Natural killer cell treated with Interleukin-12 subunit alpha and Interleukin-12 subunit beta and Interleukin-15 and Interleukin-18, amount 100 ng/mL, for 72 hours (primary cell): ENCODE data around the gene SBK3. TPM values are rescaled to one million over a fixed set of nuclear protein-coding genes. Genes with fewer than 3 reads are reported as not detected.
"Not testable (repeated sequence)": the region's sequence is repeated elsewhere in the genome, so short reads cannot be mapped to it uniquely, and the experiment has no call there.

ENCODE experiments used
- ATAC-seq, 2 donors: fragments of 150-1000 bp; cut with Tn5 transposase in 1 of 2; sonication (Bioruptor Pico), chemical (Tn5 transposase) in 1 of 2; 2 replicates each; pipeline ENCODE4 v1.10.0; 2021
- DNase-seq: peaks from one replicate; pipeline ENCODE4 v3.0.0; 2022; ENCODE audit warnings: low spot score
- H3K27ac Mint-ChIP-seq, 2 donors: 1 replicate in 1 of 2; 2 replicates in 1 of 2; pipeline ENCODE4 v1.8.0; 2022; ENCODE audit warnings: mixed read lengths in 2 of 2, mild to moderate bottlenecking in 1 of 2, moderate library complexity in 1 of 2
- H3K27me3 Mint-ChIP-seq, 2 donors: 1 replicate in 1 of 2; 2 replicates in 1 of 2; pipeline ENCODE4 v1.8.0; 2022; ENCODE audit warnings: mixed read lengths in 2 of 2
- H3K36me3 Mint-ChIP-seq: one replicate; pipeline ENCODE4 v1.8.0; 2022; ENCODE audit warnings: mixed read lengths
- H3K4me1 Mint-ChIP-seq, 2 donors: 1 replicate in 1 of 2; 2 replicates in 1 of 2; pipeline ENCODE4 v1.8.0; 2022; ENCODE audit warnings: low read depth in 2 of 2, mixed read lengths in 2 of 2, mild to moderate bottlenecking in 1 of 2
- H3K4me3 Mint-ChIP-seq: one replicate; pipeline ENCODE4 v1.8.0; 2022; ENCODE audit warnings: mixed read lengths
- H3K9me3 Mint-ChIP-seq: 2 replicates; pipeline ENCODE4 v1.8.0; 2022; ENCODE audit warnings: mixed read lengths
- total RNA-seq, 2 donors: library from RNA; stranded (reverse); gene quantifications; one replicate each; pipeline ENCODE4 v1.2.3, GENCODE V29; 2022

SBK3 gene
- not detected for total RNA-seq

- Mint-ChIP-seq H3K4me3 (no peak within 1 kb of the TSS), H3K27ac (peak within 1 kb of the TSS in 1 of 2 donors; percentile 18), H3K4me1 (peaks cover 0 to 4% of the 10 kb centered on the region in 2 donors), H3K9me3 (no peaks in the 10 kb centered on the region), H3K36me3 (no peaks in the 10 kb centered on the region), H3K27me3 (peaks cover 11 to 30% of the 10 kb centered on the region in 2 donors)
- DNase-seq: no peak
- no peak for ATAC-seq
Measured at GRCh38 chr19:55545443-55545842, at the start of gene SBK3. TSS of gene SBK3 (minus strand) at chr19:55545543. CDS start at chr19:55545543, 0 bp downstream.

DNA sequence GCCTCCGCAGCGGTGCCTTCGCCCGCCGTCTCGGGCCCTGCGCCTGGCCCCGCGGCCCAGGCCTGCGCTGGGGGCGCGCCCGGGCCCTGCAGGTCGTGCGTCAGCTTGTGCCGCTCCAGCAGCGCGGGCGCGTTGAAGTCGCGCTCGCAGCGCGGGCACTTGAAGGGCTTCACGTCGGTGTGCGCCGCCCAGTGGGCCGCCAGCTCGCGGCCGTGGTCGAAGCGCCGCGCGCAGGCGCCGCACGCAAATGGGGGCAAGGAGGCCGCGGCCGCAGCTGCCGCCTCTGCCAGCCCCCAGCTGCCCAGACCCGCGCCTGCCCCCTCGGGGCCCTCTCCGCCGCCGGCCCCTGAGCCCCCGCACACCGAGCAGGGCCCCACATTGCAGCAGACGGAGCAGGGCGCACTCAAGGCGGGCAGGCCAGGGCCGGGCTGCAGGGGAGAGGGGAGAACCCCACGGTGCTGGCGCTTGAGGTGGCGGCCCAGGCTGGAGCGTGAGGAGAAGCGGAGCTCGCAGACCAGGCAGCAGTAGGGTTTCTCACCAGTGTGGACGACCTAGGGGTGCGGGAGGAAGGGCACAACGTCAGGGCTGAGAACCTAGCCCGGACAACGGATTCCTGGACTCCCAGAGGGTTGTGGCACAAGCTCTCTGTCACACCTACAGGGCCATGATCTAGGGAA, 47.9 kb upstream of the SBK3 start:
- Mint-ChIP-seq H3K4me3 (no peak overlapping the region), H3K27me3 (peaks cover 0 to 6% of the 10 kb centered on the region in 2 donors), H3K36me3 (peaks cover 13% of the 10 kb centered on the region), H3K9me3 (peaks cover 3% of the 10 kb centered on the region), H3K4me1 (peaks cover under 1 to 7% of the 10 kb centered on the region in 2 donors), H3K27ac (no peak overlapping the region)
- no peak for ATAC-seq
- DNase-seq: no peak

DNA sequence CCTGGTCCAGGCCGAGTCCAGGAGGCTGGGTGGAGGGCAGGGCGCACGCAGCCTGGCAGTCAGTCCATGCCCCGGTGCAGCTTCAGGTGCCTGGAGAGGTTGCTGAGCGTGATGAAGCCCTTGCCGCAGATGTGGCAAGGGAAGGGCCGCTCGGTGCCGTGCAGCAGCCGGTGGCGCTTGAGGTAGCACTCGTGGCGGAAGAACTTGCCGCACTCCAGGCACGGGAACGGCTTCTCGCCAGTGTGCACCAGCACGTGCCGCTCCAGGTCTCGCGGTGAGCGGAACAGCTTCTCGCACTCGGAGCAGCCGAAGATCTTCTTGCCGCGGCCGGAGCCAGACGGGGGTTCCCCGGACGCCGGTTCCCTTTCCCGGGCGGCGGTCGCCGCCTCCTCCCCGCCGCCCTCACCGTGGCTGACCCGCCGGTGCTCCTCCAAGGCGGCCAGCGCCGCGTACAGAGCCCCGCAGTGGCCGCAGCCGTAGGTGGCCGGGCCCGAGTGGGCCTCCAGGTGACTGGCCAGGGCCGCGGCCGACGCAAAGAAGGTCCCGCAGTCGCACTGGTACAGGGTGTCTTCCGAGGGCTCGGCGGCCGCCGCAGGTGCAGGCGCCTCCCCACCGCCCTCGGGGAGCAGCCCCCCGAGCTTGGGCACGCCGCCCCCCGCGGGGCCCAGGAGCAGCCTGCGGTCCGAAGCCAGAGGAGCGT, 47.2 kb upstream of the SBK3 start:
- Mint-ChIP-seq H3K36me3 (peaks cover 13% of the 10 kb centered on the region), H3K9me3 (peaks cover 3% of the 10 kb centered on the region), H3K4me1 (peaks cover 0 to 4% of the 10 kb centered on the region in 2 donors), H3K4me3 (no peak overlapping the region), H3K27ac (no peak overlapping the region), H3K27me3 (peaks cover 0 to 6% of the 10 kb centered on the region in 2 donors)
- DNase-seq (no peak), ATAC-seq (no peak)

- peaks cover 13% of the 10 kb centered on the region for H3K36me3 Mint-ChIP-seq
- H3K4me3 Mint-ChIP-seq: no peak overlapping the region
- no peak overlapping the region for H3K27ac Mint-ChIP-seq
- H3K4me1 Mint-ChIP-seq: peaks cover 0 to 3% of the 10 kb centered on the region in 2 donors
- H3K27me3 Mint-ChIP-seq: peaks cover 0 to 6% of the 10 kb centered on the region in 2 donors
- no peak for DNase-seq
- no peak for ATAC-seq
- H3K9me3 Mint-ChIP-seq: peaks cover 3% of the 10 kb centered on the region
Measured at GRCh38 chr19:55591555-55591954, 46.2 kb upstream of the SBK3 start.

- H3K27me3 Mint-ChIP-seq: peaks cover 1 to 6% of the 10 kb centered on the region in 2 donors
- no peak overlapping the region for H3K4me3 Mint-ChIP-seq
Measured at GRCh38 chr19:55590617-55591016, 45.3 kb upstream of the SBK3 start.

DNA sequence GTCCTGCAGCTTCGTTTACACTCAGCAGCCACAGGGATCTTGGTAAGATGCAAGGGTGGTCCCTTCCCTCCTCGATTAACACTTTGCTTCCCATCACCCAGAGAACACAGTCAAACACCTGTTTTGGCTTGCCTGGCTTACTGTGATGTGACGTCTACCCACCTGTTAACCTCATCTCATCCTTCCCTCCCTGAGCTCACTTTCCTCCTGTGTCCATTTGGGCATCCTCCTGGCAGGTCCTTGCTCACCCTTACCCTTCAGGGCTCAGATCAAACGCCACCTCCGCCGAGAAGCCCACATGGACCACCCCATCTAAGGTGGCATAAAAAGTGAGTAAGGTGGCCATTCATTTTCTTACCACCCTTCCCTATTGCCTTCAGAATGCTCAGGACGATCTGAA, 44.8 kb upstream of the SBK3 start:
- H3K9me3 Mint-ChIP-seq: peaks cover 3% of the 10 kb centered on the region
- peaks cover 6 to 9% of the 10 kb centered on the region in 2 donors for H3K4me1 Mint-ChIP-seq
- H3K27ac Mint-ChIP-seq: no peak overlapping the region
- no peak overlapping the region for H3K4me3 Mint-ChIP-seq
- H3K36me3 Mint-ChIP-seq: peaks cover 4% of the 10 kb centered on the region
- ATAC-seq (no peak), DNase-seq (no peak)
- H3K27me3 Mint-ChIP-seq: peaks cover 6 to 11% of the 10 kb centered on the region in 2 donors

More at GRCh38 chr19:55590617-55591016, 45.3 kb upstream of the SBK3 start:
- H3K4me1 Mint-ChIP-seq: peaks cover 1 to 5% of the 10 kb centered on the region in 2 donors
- H3K9me3 Mint-ChIP-seq: peaks cover 3% of the 10 kb centered on the region
- H3K27ac Mint-ChIP-seq: no peak overlapping the region
- DNase-seq: no peak
- H3K36me3 Mint-ChIP-seq: peaks cover 10% of the 10 kb centered on the region
- ATAC-seq: no peak

DNA sequence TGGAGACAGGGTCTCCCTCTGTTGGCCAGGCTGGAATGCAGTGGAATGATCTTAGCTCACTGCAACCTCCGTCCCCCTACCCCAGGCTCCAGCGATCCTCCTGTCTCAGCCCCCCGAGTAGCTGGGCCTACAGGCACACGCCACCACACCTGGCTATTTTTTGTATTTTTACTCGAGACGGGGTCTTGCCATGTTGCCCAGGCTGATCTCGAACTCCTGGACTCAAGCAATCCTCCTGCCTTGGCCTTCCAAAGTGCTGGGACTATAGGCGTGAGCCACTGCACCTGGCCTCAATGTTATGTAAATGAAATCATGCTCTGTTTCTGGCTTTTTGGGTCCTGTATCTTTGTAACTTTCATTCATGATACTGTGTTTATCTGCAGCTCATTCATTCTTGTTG, 43.4 kb upstream of the SBK3 start:
- H3K27me3 Mint-ChIP-seq: peaks cover 8 to 14% of the 10 kb centered on the region in 2 donors
- H3K36me3 Mint-ChIP-seq: no peaks in the 10 kb centered on the region
- H3K4me3 Mint-ChIP-seq: no peak overlapping the region
- ATAC-seq (no peak), DNase-seq (no peak)
- H3K27ac Mint-ChIP-seq: no peak overlapping the region
- peaks cover 7 to 9% of the 10 kb centered on the region in 2 donors for H3K4me1 Mint-ChIP-seq
- H3K9me3 Mint-ChIP-seq: no peaks in the 10 kb centered on the region

GRCh38 chr19:55586976-55587668, 41.8 kb upstream of the SBK3 start:
- ATAC-seq: peak; percentile 98 to 99
- Mint-ChIP-seq H3K27ac (no peak overlapping the region), H3K4me1 (peaks cover 8 to 9% of the 10 kb centered on the region in 2 donors)

DNA sequence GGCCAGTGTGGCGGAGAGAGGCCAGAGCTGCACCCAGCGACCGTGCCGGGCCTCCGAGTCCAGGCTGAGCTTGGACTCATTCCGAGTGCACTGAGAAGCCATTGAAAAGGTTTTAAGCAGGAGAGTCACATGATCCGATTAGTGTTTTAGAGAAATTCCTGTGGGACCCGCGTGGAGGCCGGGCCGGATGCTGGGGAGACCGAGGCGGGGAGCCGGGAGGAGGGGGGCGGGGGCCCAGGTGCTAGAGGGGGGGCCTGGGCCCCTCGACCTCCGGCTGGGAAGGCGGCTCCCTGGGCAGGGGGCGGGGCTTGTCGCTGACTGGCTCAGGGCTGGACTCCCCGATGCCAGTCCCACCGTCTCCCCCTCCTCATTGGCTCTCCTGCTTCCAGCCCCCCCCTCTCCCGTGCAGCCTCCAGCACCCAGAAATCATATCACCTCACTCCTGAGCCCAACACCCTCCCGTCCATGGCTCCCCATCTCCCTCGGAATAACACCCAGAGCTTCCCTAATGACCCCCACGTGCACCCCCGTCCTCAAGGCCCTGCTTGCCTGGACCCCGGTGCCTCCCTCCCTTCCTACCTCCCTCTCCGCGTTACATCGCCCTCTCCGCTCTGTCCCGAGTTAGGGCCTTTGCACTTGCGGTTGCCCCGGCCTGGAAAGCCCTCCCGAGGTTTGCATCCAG, 40.5 kb upstream of the SBK3 start:
- Mint-ChIP-seq H3K4me3 (peak overlapping the region; percentile 37), H3K27me3 (peaks cover 8 to 14% of the 10 kb centered on the region in 2 donors), H3K27ac (no peak overlapping the region), H3K4me1 (peaks cover 18 to 20% of the 10 kb centered on the region in 2 donors), H3K9me3 (no peaks in the 10 kb centered on the region), H3K36me3 (no peaks in the 10 kb centered on the region)
- DNase-seq (no peak), ATAC-seq (no peak)

More at GRCh38 chr19:55586976-55587668, 41.8 kb upstream of the SBK3 start:
- DNase-seq: peak; percentile 91
- Mint-ChIP-seq H3K27me3 (peaks cover 8 to 14% of the 10 kb centered on the region in 2 donors), H3K36me3 (no peaks in the 10 kb centered on the region), H3K9me3 (no peaks in the 10 kb centered on the region), H3K4me3 (peak overlapping the region; percentile 61)

- Mint-ChIP-seq H3K27me3 (peaks cover 8 to 11% of the 10 kb centered on the region in 2 donors), H3K4me3 (peak overlapping the region; percentile 37), H3K36me3 (no peaks in the 10 kb centered on the region), H3K27ac (peak overlapping the region in 1 of 2 donors; percentile 35), H3K9me3 (no peaks in the 10 kb centered on the region), H3K4me1 (peaks cover 19 to 23% of the 10 kb centered on the region in 2 donors)
- no peak for DNase-seq
- ATAC-seq: no peak
Measured at GRCh38 chr19:55584871-55585270, 39.5 kb upstream of the SBK3 start.

- not testable (repeated sequence) for DNase-seq
Measured at GRCh38 chr19:55583897-55584296, 38.6 kb upstream of the SBK3 start.

GRCh38 chr19:55582284-55582683, 36.9 kb upstream of the SBK3 start:
- H3K9me3 Mint-ChIP-seq, ATAC-seq, H3K27me3 Mint-ChIP-seq, H3K36me3 Mint-ChIP-seq, H3K4me3 Mint-ChIP-seq, H3K27ac Mint-ChIP-seq, DNase-seq: not testable (repeated sequence)
- H3K4me1 Mint-ChIP-seq: peaks cover 24 to 28% of the 10 kb centered on the region in 2 donors

More at GRCh38 chr19:55583897-55584296, 38.6 kb upstream of the SBK3 start:
- H3K9me3 Mint-ChIP-seq, H3K27me3 Mint-ChIP-seq, ATAC-seq, H3K4me3 Mint-ChIP-seq, H3K36me3 Mint-ChIP-seq: not testable (repeated sequence)
- peak overlapping the region in 1 of 2 donors; percentile 35 for H3K27ac Mint-ChIP-seq
- peaks cover 24 to 28% of the 10 kb centered on the region in 2 donors for H3K4me1 Mint-ChIP-seq

GRCh38 chr19:55581823-55582223, 36.5 kb upstream of the SBK3 start:
- H3K4me3 Mint-ChIP-seq: no peak overlapping the region
- H3K36me3 Mint-ChIP-seq: no peaks in the 10 kb centered on the region
- no peaks in the 10 kb centered on the region for H3K9me3 Mint-ChIP-seq
- no peak for DNase-seq
- H3K27me3 Mint-ChIP-seq: peaks cover 8% of the 10 kb centered on the region in 2 donors
- no peak for ATAC-seq
- H3K27ac Mint-ChIP-seq: no peak overlapping the region
- peaks cover 24 to 28% of the 10 kb centered on the region in 2 donors for H3K4me1 Mint-ChIP-seq
